ENCODE results near the gene P2RX1. TPM values are rescaled to one million over a fixed set of nuclear protein-coding genes. Genes with fewer than 3 reads are reported as not detected.

P2RX1 gene
- total RNA-seq, 4 donors from 2014 or later: 0.25 to 2.6 (median 1.2) TPM

- Histone ChIP-seq H3K4me1 (peaks cover 92% of the 10 kb centered on the region), H3K9me3 (no peaks in the 10 kb centered on the region), H3K27ac (peak overlapping the region; percentile 91), H3K4me3 (no peak overlapping the region), H3K27me3 (no peaks in the 10 kb centered on the region), H3K36me3 (peaks cover 12% of the 10 kb centered on the region)
- DNase-seq (ENCODE audit: low spot score in 2 of 2): no peak
- WGBS: 73% methylated on average over 6 of the region's 17 CpGs
- TF ChIP-seq POLR2A (IDR thresholded peaks at IDR 0.05) (no peak), POLR2AphosphoS5 (IDR thresholded peaks at IDR 0.05) (no peak), EP300 (IDR thresholded peaks at IDR 0.05) (no peak)
- TF ChIP-seq, protein P1, sequence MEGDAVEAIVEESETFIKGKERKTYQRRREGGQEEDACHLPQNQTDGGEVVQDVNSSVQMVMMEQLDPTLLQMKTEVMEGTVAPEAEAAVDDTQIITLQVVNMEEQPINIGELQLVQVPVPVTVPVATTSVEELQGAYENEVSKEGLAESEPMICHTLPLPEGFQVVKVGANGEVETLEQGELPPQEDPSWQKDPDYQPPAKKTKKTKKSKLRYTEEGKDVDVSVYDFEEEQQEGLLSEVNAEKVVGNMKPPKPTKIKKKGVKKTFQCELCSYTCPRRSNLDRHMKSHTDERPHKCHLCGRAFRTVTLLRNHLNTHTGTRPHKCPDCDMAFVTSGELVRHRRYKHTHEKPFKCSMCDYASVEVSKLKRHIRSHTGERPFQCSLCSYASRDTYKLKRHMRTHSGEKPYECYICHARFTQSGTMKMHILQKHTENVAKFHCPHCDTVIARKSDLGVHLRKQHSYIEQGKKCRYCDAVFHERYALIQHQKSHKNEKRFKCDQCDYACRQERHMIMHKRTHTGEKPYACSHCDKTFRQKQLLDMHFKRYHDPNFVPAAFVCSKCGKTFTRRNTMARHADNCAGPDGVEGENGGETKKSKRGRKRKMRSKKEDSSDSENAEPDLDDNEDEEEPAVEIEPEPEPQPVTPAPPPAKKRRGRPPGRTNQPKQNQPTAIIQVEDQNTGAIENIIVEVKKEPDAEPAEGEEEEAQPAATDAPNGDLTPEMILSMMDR (IDR thresholded peaks at IDR 0.05): no peak
Measured at GRCh38 chr17:3889325-3890012, 26.8 kb downstream of the P2RX1 start.

- Histone ChIP-seq H3K4me3 (no peak overlapping the region), H3K9me3 (no peaks in the 10 kb centered on the region), H3K27me3 (no peaks in the 10 kb centered on the region), H3K4me1 (peaks cover 83% of the 10 kb centered on the region), H3K36me3 (peaks cover 21% of the 10 kb centered on the region), H3K27ac (peak overlapping the region; percentile 91)
- 61% methylated on average over 32 of the region's 50 CpGs for WGBS
- DNase-seq (ENCODE audit: low spot score in 2 of 2): peak; percentile 93 to 94
- TF ChIP-seq POLR2AphosphoS5 (IDR thresholded peaks at IDR 0.05): peak in 1 of 3 donors; percentile 61
- peak in 1 of 2 donors; percentile 24 for TF ChIP-seq POLR2A (IDR thresholded peaks at IDR 0.05)
- TF ChIP-seq, protein P1 (IDR thresholded peaks at IDR 0.05): no peak
Measured at GRCh38 chr17:3888343-3889171, 27.7 kb downstream of the P2RX1 start.

DNA sequence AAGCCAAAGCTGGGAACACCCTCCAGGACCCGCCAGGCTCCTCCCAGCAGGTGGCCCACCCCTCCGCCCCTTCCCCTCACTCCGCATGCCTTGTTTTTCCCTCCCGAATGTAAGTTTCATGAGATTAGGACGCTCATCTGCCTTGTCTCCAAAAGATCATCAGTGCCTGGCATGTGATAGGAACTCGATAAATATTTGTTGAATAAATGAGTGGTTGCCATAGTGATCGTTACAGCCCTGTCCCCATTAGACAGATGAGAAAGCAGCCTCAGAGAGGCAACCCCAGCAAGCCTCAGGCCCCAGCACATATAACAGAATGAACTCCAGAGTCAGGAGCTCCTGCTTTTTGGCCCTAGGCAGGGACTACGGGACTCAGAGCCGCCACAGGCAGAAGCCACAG, 28.5 kb downstream of the P2RX1 start:
- Histone ChIP-seq H3K27ac (peak overlapping the region; percentile 91), H3K9me3 (no peaks in the 10 kb centered on the region), H3K4me3 (no peak overlapping the region), H3K36me3 (peaks cover 25% of the 10 kb centered on the region), H3K27me3 (no peaks in the 10 kb centered on the region), H3K4me1 (peaks cover 77% of the 10 kb centered on the region)
- TF ChIP-seq, protein P1 (IDR thresholded peaks at IDR 0.05): no peak
- TF ChIP-seq POLR2A (IDR thresholded peaks at IDR 0.05) (no peak), EP300 (IDR thresholded peaks at IDR 0.05) (no peak), POLR2AphosphoS5 (IDR thresholded peaks at IDR 0.05) (no peak)
- 40% methylated on average over 9 of the region's 9 CpGs for WGBS
- DNase-seq (ENCODE audit: low spot score in 2 of 2): no peak

DNA sequence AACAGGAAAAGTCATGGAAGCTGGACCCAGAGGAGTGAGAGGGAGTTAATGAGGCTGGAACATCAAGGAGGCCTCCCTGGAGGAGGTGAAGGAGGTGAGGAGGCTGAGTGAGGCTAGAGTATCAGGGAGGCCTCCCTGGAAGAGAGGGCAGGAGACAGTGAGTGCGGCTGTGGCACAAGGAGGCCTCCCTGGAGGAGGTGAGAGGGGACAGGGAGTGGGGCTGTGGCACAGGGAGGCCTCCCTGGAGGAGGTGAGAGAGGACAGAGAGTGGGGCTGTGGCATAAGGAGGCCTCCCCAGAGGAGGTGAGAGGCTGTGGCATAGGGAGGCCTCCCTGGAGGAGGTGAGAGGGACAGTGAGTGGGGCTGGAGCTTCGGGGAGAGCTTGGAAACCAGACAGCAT, 28.9 kb downstream of the P2RX1 start:
- H3K27ac ChIP-seq: peak overlapping the region; percentile 91
- H3K36me3 ChIP-seq: peaks cover 29% of the 10 kb centered on the region
- no peaks in the 10 kb centered on the region for H3K27me3 ChIP-seq
- TF ChIP-seq, protein P1 (IDR thresholded peaks at IDR 0.05): no peak
- no peak for TF ChIP-seq EP300 (IDR thresholded peaks at IDR 0.05)
- TF ChIP-seq POLR2AphosphoS5 (IDR thresholded peaks at IDR 0.05): no peak
- TF ChIP-seq POLR2A (IDR thresholded peaks at IDR 0.05): no peak
- no peaks in the 10 kb centered on the region for H3K9me3 ChIP-seq
- H3K4me1 ChIP-seq: peaks cover 73% of the 10 kb centered on the region
- H3K4me3 ChIP-seq: no peak overlapping the region
- no peak for DNase-seq (ENCODE audit: low spot score in 2 of 2)
- WGBS: 74% methylated on average over 2 of the region's 2 CpGs

GRCh38 chr17:3886776-3887175, 29.5 kb downstream of the P2RX1 start:
- Histone ChIP-seq H3K4me3 (no peak overlapping the region), H3K4me1 (peaks cover 67% of the 10 kb centered on the region), H3K9me3 (no peaks in the 10 kb centered on the region), H3K36me3 (peaks cover 33% of the 10 kb centered on the region), H3K27me3 (no peaks in the 10 kb centered on the region), H3K27ac (peak overlapping the region; percentile 91)
- WGBS: 86% methylated on average over 6 of the region's 10 CpGs
- no peak for DNase-seq (ENCODE audit: low spot score in 2 of 2)
- TF ChIP-seq POLR2AphosphoS5 (IDR thresholded peaks at IDR 0.05): no peak

All from suprapubic skin (tissue), 4 donors.